Osteocyte (in vitro differentiated cells): ENCODE data around the gene TRIP11. TPM values are rescaled to one million over a fixed set of nuclear protein-coding genes. Genes with fewer than 3 reads are reported as not detected.

Experiments used
- DNase-seq: peaks from one replicate; pipeline ENCODE4 v3.0.0; 2021; ENCODE audit warnings: mixed read lengths; ENCODE audit not compliant: unreplicated experiment; ENCODE audit errors: extremely low spot score
- H3K27ac Mint-ChIP-seq: one replicate; pipeline ENCODE4 v1.8.0; 2021; ENCODE audit warnings: mild to moderate bottlenecking, mixed read lengths; ENCODE audit not compliant: unreplicated experiment
- H3K27me3 Mint-ChIP-seq: one replicate; pipeline ENCODE4 v1.8.0; 2021; ENCODE audit warnings: mixed read lengths; ENCODE audit not compliant: unreplicated experiment
- H3K36me3 Mint-ChIP-seq: one replicate; pipeline ENCODE4 v1.8.0; 2021; ENCODE audit warnings: mixed read lengths; ENCODE audit not compliant: unreplicated experiment
- H3K4me1 Mint-ChIP-seq: one replicate; pipeline ENCODE4 v1.8.0; 2021; ENCODE audit warnings: mixed read lengths; ENCODE audit not compliant: unreplicated experiment
- H3K4me3 Mint-ChIP-seq: one replicate; pipeline ENCODE4 v1.8.0; 2021; ENCODE audit warnings: mild to moderate bottlenecking, moderate library complexity, mixed read lengths; ENCODE audit not compliant: unreplicated experiment
- H3K9me3 Mint-ChIP-seq: one replicate; pipeline ENCODE4 v1.8.0; 2021; ENCODE audit warnings: mixed read lengths; ENCODE audit not compliant: unreplicated experiment
- CTCF ChIP-seq: fragments of 200-600 bp; sonication (generic); IDR thresholded peaks from 2 replicates; pipeline ENCODE4 v1.5.0; 2021; ENCODE audit warnings: antibody characterized with exemption, mild to moderate bottlenecking, moderate library complexity
- total RNA-seq: library from RNA; stranded (reverse); gene quantifications from 2 replicates; pipeline ENCODE4 v1.2.1, GENCODE V29; 2021

TRIP11 gene
- total RNA-seq, 1 donor from 2014 or later: 75.1 TPM

- DNase-seq: no peak
- no peak for TF ChIP-seq CTCF
- Mint-ChIP-seq H3K9me3 (no peaks in the 10 kb centered on the region), H3K4me1 (peaks cover 16% of the 10 kb centered on the region), H3K27ac (peak overlapping the region; percentile 20), H3K36me3 (peaks cover 13% of the 10 kb centered on the region), H3K27me3 (no peaks in the 10 kb centered on the region), H3K4me3 (no peak overlapping the region)
These were observed 110.2 kb downstream of the TRIP11 start for GRCh38 chr14:91929700-91930099.

GRCh38 chr14:91927800-91928199 is 112.1 kb downstream of the TRIP11 start:
- TF ChIP-seq CTCF: no peak
- DNase-seq: no peak
- Mint-ChIP-seq H3K9me3 (no peaks in the 10 kb centered on the region), H3K36me3 (peaks cover 10% of the 10 kb centered on the region), H3K4me3 (no peak overlapping the region), H3K27ac (no peak overlapping the region), H3K4me1 (peaks cover 17% of the 10 kb centered on the region), H3K27me3 (no peaks in the 10 kb centered on the region)

- Mint-ChIP-seq H3K4me1 (peaks cover 17% of the 10 kb centered on the region), H3K36me3 (peaks cover 10% of the 10 kb centered on the region), H3K27me3 (no peaks in the 10 kb centered on the region), H3K9me3 (no peaks in the 10 kb centered on the region), H3K27ac (no peak overlapping the region), H3K4me3 (no peak overlapping the region)
- no peak for DNase-seq
- no peak for TF ChIP-seq CTCF
These were observed 112.7 kb downstream of the TRIP11 start for GRCh38 chr14:91927191-91927590.

GRCh38 chr14:91926131-91926890 is 113.5 kb downstream of the TRIP11 start:
- TF ChIP-seq CTCF: no peak
- peaks cover 17% of the 10 kb centered on the region for H3K4me1 Mint-ChIP-seq
- H3K9me3 Mint-ChIP-seq: no peaks in the 10 kb centered on the region
- no peak for DNase-seq
- no peak overlapping the region for H3K27ac Mint-ChIP-seq
- peaks cover 14% of the 10 kb centered on the region for H3K36me3 Mint-ChIP-seq
- H3K27me3 Mint-ChIP-seq: no peaks in the 10 kb centered on the region
- no peak overlapping the region for H3K4me3 Mint-ChIP-seq

GRCh38 chr14:91925727-91926121 is 114.1 kb downstream of the TRIP11 start:
- H3K27me3 Mint-ChIP-seq: no peaks in the 10 kb centered on the region
- no peak for TF ChIP-seq CTCF
- H3K9me3 Mint-ChIP-seq: no peaks in the 10 kb centered on the region
- no peak overlapping the region for H3K27ac Mint-ChIP-seq
- peaks cover 11% of the 10 kb centered on the region for H3K36me3 Mint-ChIP-seq
- DNase-seq: no peak
- H3K4me3 Mint-ChIP-seq: no peak overlapping the region
- peaks cover 17% of the 10 kb centered on the region for H3K4me1 Mint-ChIP-seq
